ENCODE measurements around the gene CYLD. TPM values are rescaled to one million over a fixed set of nuclear protein-coding genes. Genes with fewer than 3 reads are reported as not detected.

The CYLD gene
- total RNA-seq, 4 donors from 2014 or later = 24.3 to 56.1 (median 30.0) TPM

DNA sequence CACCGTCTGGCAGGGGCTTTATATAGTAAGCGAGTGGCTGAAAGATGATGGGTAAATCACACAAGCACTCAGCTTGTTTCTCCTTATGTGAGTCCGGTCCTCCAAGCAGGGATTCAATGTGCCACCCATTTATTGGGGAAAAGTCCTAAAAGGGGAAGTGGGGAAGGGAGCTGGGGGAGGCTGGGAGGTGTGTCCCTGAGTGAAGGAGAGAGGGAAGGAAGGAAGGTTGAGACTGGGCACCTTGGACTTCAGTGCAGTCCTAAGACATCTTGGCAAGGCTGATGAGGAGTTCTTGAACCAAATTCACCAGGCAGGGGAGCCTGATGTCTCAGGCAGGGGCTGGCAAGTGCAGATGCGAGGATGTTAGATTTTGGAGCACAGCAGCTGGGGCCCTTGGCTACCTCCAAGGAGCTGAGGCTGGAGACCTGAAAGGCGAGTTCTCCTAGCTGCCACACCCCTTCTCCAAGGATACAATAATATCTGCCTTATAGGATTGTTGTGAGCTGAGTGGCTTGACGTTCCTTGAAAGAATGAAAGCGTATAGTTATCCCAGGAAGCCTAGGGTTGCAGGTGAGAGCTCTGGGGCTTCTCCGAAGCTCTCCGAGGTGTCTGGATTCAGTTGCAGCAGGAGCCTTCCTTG, 23.0 kb upstream of the CYLD start:
- Histone ChIP-seq H3K27me3 (no peaks in the 10 kb centered on the region), H3K27ac (no peak overlapping the region), H3K9me3 (no peaks in the 10 kb centered on the region), H3K36me3 (no peaks in the 10 kb centered on the region), H3K4me1 (peaks cover 0 to 3% (median 0%) of the 10 kb centered on the region in 4 donors), H3K4me3 (no peak overlapping the region)
- TF ChIP-seq POLR2A (IDR thresholded peaks at IDR 0.05) (no peak), CTCF (IDR thresholded peaks at IDR 0.05) (no peak)
- DNase-seq = no peak

- no peak for DNase-seq
- peaks cover 0 to 3% (median 0%) of the 10 kb centered on the region in 4 donors for H3K4me1 ChIP-seq
- no peaks in the 10 kb centered on the region for H3K36me3 ChIP-seq
- no peak overlapping the region for H3K27ac ChIP-seq
- peaks cover 0 to 4% (median 0%) of the 10 kb centered on the region in 4 donors for H3K9me3 ChIP-seq
- no peaks in the 10 kb centered on the region for H3K27me3 ChIP-seq
- H3K4me3 ChIP-seq = peak overlapping the region in 1 of 4 donors; percentile 15
- no peak for TF ChIP-seq POLR2A (IDR thresholded peaks at IDR 0.05)
Observed at GRCh38 chr16:50719401-50720337, 22.2 kb upstream of the CYLD start.

DNA sequence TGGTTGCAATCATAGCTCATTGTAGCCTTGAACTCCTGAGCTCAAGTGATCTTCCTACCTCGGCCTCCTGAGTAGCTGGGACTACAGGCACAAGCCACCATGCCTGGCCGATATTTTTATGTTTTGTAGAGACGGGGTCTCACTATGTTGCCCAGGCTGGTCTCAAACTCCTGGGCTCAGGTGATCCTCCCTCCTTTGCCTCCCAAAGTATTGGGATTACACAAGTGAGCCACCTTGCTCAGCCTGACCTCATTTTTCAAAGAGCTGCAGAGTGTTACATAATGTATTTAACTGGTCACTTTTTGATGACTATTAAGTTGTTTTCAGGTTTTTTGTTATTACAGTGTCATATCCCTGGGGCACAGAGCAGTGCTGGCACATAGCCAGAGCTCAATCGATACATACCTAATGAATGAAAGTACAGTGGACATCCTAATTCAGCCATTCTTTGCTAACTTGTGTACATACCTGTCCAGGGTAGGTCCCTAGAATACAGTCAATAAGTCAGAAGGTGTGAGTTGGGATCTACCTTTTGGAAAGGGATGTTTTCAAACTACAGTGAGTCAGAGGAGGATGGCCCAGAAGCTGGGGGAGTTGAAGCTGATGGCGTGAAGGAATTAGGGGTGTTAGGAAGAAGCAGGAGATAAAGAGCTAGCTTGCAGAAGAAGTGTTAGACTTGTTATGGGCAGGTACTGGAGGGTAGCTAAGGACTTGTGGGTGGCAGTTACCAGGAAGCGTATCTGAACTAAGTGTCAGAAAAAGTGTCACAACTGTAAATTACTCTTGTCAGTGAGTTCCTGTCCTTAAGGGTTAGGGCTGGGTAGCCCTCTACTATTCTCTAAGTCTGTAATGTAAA, 20.1 kb upstream of the CYLD start:
- Histone ChIP-seq H3K36me3 (no peaks in the 10 kb centered on the region), H3K4me3 (no peak overlapping the region), H3K27ac (no peak overlapping the region), H3K27me3 (no peaks in the 10 kb centered on the region), H3K9me3 (peaks cover 0 to 4% (median 0%) of the 10 kb centered on the region in 4 donors), H3K4me1 (peaks cover 0 to 3% (median 0%) of the 10 kb centered on the region in 4 donors)
- TF ChIP-seq CTCF (IDR thresholded peaks at IDR 0.05) = no peak
- no peak for TF ChIP-seq POLR2A (IDR thresholded peaks at IDR 0.05)
- no peak for DNase-seq

DNA sequence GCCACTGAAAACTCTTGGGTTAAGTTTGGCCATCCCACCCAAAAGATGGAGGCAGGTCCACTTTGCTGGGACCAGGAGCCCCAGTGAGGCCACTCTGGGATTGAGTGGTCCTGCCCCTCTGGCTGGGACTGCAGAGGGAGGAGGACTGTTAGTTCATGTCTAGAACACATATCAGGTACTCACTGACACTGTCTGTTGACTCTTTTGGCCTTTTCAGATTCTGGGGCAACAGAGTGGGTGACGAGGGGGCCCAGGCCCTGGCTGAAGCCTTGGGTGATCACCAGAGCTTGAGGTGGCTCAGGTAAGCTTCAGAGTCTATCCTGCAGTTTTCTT, 19.5 kb upstream of the CYLD start:
- TF ChIP-seq POLR2A (IDR thresholded peaks at IDR 0.05) = no peak
- no peak for TF ChIP-seq CTCF (IDR thresholded peaks at IDR 0.05)
- Histone ChIP-seq H3K9me3 (peaks cover 0 to 4% (median 0%) of the 10 kb centered on the region in 4 donors), H3K4me1 (peaks cover 0 to 3% (median 0%) of the 10 kb centered on the region in 4 donors), H3K4me3 (no peak overlapping the region), H3K36me3 (no peaks in the 10 kb centered on the region), H3K27ac (no peak overlapping the region), H3K27me3 (no peaks in the 10 kb centered on the region)
- no peak for DNase-seq

DNA sequence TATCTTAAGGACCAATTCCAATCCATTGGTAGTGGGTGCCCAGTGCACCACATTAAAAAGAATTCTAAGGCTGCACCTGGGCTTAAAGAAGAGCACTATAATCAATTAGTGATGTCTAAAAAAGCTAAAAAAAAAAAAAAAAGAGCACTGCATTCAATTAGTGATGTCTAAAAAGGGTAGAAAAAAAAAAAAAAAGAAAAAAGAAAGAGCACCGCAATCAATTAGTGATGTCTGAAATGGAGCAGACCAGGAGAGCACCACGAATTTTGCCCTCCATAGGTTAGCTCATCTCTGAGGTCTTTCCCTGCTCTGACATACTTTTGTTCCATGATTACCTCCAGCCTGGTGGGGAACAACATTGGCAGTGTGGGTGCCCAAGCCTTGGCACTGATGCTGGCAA, 18.9 kb upstream of the CYLD start:
- H3K27me3 ChIP-seq = no peaks in the 10 kb centered on the region
- peaks cover 0 to 4% (median 0%) of the 10 kb centered on the region in 4 donors for H3K9me3 ChIP-seq
- DNase-seq = no peak
- peaks cover 0 to 3% (median 0%) of the 10 kb centered on the region in 4 donors for H3K4me1 ChIP-seq
- H3K27ac ChIP-seq = no peak overlapping the region
- H3K4me3 ChIP-seq = no peak overlapping the region
- TF ChIP-seq POLR2A (IDR thresholded peaks at IDR 0.05) = no peak
- TF ChIP-seq CTCF (IDR thresholded peaks at IDR 0.05) = no peak
- H3K36me3 ChIP-seq = no peaks in the 10 kb centered on the region
